KMS-11 (cell line): ENCODE data around the gene PRKACG.

Experiments used
- H2AFZ ChIP-seq: fragments of 200-600 bp; sonication (generic); 2 replicates; pipeline ENCODE4 v1.6.1; 2016; ENCODE audit warnings: antibody characterized with exemption, mixed run types, low read depth
- H3K27ac ChIP-seq: fragments of 200-600 bp; sonication (generic); 2 replicates; pipeline ENCODE4 v1.6.1; 2016; ENCODE audit warnings: mild to moderate bottlenecking, mixed run types
- H3K27me3 ChIP-seq: fragments of 200-600 bp; sonication (generic); 2 replicates; pipeline ENCODE4 v1.6.1; 2017; ENCODE audit warnings: mild to moderate bottlenecking, low read depth, mixed run types, moderate library complexity; ENCODE audit not compliant: insufficient read depth
- H3K36me3 ChIP-seq: fragments of 200-600 bp; sonication (generic); 2 replicates; pipeline ENCODE4 v1.6.1; 2017; ENCODE audit warnings: mild to moderate bottlenecking, mixed run types; ENCODE audit not compliant: insufficient read depth
- H3K4me1 ChIP-seq: fragments of 200-600 bp; sonication (generic); 2 replicates; pipeline ENCODE4 v1.6.1; 2016; ENCODE audit warnings: mild to moderate bottlenecking, low read depth, mixed run types; ENCODE audit not compliant: poor library complexity, severe bottlenecking
- H3K4me2 ChIP-seq: fragments of 200-600 bp; sonication (generic); 2 replicates; pipeline ENCODE4 v1.7.0; 2016; ENCODE audit warnings: mild to moderate bottlenecking, mixed run types
- H3K4me3 ChIP-seq: fragments of 200-600 bp; sonication (generic); IDR thresholded peaks from 2 replicates; pipeline ENCODE4 v1.6.1; 2017; ENCODE audit warnings: low read depth, low read length, mixed read lengths; ENCODE audit not compliant: insufficient read depth
- H3K79me2 ChIP-seq: fragments of 200-600 bp; sonication (generic); 2 replicates; pipeline ENCODE4 v1.6.1; 2016; ENCODE audit warnings: low read depth, mixed run types; ENCODE audit not compliant: insufficient read depth
- H3K9ac ChIP-seq: fragments of 200-600 bp; sonication (generic); 2 replicates; pipeline ENCODE4 v1.6.1; 2016; ENCODE audit warnings: mild to moderate bottlenecking, mixed run types
- H4K20me1 ChIP-seq: fragments of 200-600 bp; sonication (generic); 2 replicates; pipeline ENCODE4 v1.6.1; 2016; ENCODE audit warnings: mild to moderate bottlenecking, mixed run types; ENCODE audit not compliant: insufficient read depth
- TF ChIP-seq, protein P1 (sequence below): fragments of 200-600 bp; sonication (generic); conservative IDR thresholded peaks from 2 replicates; pipeline ENCODE4 v1.6.1; 2017; ENCODE audit warnings: low read depth, mild to moderate bottlenecking, antibody characterized with exemption, low read length, moderate library complexity, mixed read lengths

The PRKACG gene

DNA sequence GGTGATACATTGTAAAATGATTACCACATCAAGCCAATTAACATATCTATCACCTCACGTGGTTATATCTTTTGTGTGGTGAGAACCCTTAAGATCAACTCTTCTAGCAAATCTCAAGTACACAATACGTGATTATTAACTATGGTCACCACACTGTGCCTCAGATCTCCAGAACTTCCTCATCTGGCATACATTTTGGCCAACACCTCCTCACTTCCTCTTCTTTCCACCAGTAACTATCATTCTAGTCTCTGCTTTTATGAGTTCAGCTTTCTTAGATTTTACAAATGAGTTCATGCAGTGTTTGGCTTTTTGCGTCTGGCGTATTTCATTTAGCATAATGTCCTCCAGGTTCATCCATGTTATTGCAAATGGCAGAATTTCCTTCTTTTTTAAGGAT, 35.8 kb downstream of the PRKACG start:
- no peaks in the 10 kb centered on the region for H3K36me3 ChIP-seq
- no peaks in the 10 kb centered on the region for H3K79me2 ChIP-seq
- TF ChIP-seq, protein P1, sequence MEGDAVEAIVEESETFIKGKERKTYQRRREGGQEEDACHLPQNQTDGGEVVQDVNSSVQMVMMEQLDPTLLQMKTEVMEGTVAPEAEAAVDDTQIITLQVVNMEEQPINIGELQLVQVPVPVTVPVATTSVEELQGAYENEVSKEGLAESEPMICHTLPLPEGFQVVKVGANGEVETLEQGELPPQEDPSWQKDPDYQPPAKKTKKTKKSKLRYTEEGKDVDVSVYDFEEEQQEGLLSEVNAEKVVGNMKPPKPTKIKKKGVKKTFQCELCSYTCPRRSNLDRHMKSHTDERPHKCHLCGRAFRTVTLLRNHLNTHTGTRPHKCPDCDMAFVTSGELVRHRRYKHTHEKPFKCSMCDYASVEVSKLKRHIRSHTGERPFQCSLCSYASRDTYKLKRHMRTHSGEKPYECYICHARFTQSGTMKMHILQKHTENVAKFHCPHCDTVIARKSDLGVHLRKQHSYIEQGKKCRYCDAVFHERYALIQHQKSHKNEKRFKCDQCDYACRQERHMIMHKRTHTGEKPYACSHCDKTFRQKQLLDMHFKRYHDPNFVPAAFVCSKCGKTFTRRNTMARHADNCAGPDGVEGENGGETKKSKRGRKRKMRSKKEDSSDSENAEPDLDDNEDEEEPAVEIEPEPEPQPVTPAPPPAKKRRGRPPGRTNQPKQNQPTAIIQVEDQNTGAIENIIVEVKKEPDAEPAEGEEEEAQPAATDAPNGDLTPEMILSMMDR = no peak
- H3K9ac ChIP-seq = no peak overlapping the region
- no peaks in the 10 kb centered on the region for H3K4me1 ChIP-seq
- H2AFZ ChIP-seq = no peak overlapping the region
- no peak overlapping the region for H3K27ac ChIP-seq
- no peaks in the 10 kb centered on the region for H4K20me1 ChIP-seq
- no peaks in the 10 kb centered on the region for H3K27me3 ChIP-seq
- no peak overlapping the region for H3K4me2 ChIP-seq
- H3K4me3 ChIP-seq = no peak overlapping the region

DNA sequence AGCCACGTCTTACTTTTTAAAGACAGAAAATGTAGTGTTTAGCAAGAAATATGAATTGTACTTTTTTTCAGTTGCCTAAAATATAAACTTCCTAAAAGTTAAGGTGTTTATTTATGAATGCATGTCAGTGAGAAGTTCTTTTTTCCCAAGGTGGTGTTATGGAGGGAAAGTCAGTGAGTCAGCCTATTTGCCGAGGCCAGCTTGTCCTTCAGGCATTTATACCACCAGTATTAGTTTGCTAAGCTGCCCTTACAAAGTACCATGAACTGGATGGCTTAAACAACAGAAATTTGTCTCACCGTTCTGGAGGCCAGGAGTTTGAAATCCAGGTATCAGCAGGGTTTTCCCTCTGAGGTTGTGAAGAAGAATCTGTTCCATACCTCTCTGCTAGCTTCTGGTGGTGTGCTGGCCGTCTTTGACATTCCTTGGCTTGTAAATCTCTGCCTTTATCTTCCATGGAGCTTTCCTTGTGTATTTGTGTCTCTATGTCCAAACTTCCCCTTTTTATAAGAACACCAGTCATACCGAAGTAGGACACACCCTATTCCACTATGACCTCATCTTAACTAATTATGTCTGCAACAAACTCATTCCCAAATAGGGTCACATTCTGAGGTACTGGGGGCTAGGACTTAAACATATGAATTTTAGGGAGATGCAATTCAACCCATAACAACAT, 38.4 kb downstream of the PRKACG start:
- no peaks in the 10 kb centered on the region for H3K79me2 ChIP-seq
- no peak overlapping the region for H3K4me2 ChIP-seq
- H3K36me3 ChIP-seq = no peaks in the 10 kb centered on the region
- TF ChIP-seq, protein P1 = no peak
- no peaks in the 10 kb centered on the region for H4K20me1 ChIP-seq
- H3K4me3 ChIP-seq = no peak overlapping the region
- no peaks in the 10 kb centered on the region for H3K4me1 ChIP-seq
- no peak overlapping the region for H3K9ac ChIP-seq
- no peaks in the 10 kb centered on the region for H3K27me3 ChIP-seq
- no peak overlapping the region for H3K27ac ChIP-seq
- H2AFZ ChIP-seq = no peak overlapping the region

DNA sequence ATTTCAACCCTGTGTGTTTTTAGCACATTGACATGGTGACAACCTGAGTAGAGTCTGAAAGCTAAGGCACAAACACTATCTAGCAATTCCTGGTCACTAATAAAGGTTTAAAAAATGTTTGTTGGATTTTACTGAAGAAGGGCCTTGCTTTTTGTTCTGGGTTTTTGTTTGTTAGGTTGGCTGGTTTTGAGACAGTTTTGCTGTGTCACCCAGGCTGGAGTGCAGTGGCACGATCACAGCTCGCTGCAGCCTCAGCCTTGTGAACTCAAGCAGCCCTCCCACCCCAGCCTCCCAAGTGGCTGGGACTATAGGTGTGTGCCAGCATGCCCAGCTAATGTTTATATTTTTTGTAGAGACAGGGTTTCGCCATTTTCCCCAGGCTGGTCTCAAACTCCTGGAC, 39.0 kb downstream of the PRKACG start:
- H4K20me1 ChIP-seq = no peaks in the 10 kb centered on the region
- no peak overlapping the region for H3K27ac ChIP-seq
- no peaks in the 10 kb centered on the region for H3K36me3 ChIP-seq
- H3K27me3 ChIP-seq = no peaks in the 10 kb centered on the region
- no peak overlapping the region for H3K4me3 ChIP-seq
- no peak overlapping the region for H2AFZ ChIP-seq
- H3K79me2 ChIP-seq = no peaks in the 10 kb centered on the region
- no peak overlapping the region for H3K9ac ChIP-seq
- H3K4me1 ChIP-seq = no peaks in the 10 kb centered on the region
- no peak overlapping the region for H3K4me2 ChIP-seq
- TF ChIP-seq, protein P1 = no peak

DNA sequence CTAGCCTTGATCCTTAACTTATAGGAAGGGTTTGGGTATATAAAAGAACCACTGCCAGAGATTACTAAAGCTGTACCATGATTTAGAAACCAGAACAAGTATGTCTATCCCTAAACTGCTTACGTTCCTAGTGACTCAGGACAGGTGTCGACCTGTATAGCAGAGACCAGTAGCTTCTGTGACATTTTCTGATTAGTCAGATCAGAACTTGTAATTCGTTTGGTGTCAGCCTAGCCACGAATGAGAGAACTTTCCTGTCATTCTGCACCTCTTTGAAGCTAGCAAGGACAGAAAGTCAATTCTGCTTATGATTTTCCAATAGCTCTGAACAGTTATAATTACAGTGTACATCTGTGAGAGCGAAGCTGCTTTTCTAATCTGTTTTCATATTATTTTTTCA, 39.5 kb downstream of the PRKACG start:
- H3K9ac ChIP-seq = no peak overlapping the region

More for the DNA sequence above, 39.5 kb downstream of the PRKACG start:
- no peak overlapping the region for H3K4me2 ChIP-seq
- H2AFZ ChIP-seq = no peak overlapping the region
- TF ChIP-seq, protein P1 = no peak
- no peaks in the 10 kb centered on the region for H4K20me1 ChIP-seq
- H3K27me3 ChIP-seq = no peaks in the 10 kb centered on the region
- H3K36me3 ChIP-seq = no peaks in the 10 kb centered on the region
- no peak overlapping the region for H3K27ac ChIP-seq
- no peaks in the 10 kb centered on the region for H3K4me1 ChIP-seq
- no peak overlapping the region for H3K4me3 ChIP-seq
- no peaks in the 10 kb centered on the region for H3K79me2 ChIP-seq
